OCI-LY7 (cell line): Measurements from ENCODE around the gene SRSF7. TPM values are rescaled to one million over a fixed set of nuclear protein-coding genes. Genes with fewer than 3 reads are reported as not detected.

Experiments
- BruUV-seq: library from RNA; stranded (reverse); fragments of 400-500 nt; replicated peaks from 2 replicates; lab custom pipeline; 2021; lab: Mats Ljungman, UMichigan
- CTCF ChIA-PET: fragments of 300-600 bp; sonication (Branson Sonifier 250); formaldehyde crosslinking; loops from one replicate; lab custom pipeline; 2022; ENCODE audit warnings: antibody characterized with exemption; ENCODE audit not compliant: unreplicated experiment; lab: Charles Lee
- POLR2A ChIA-PET: fragments of 300-600 bp; sonication (Branson Sonifier 250); formaldehyde crosslinking; loops from one replicate; lab custom pipeline; 2022; ENCODE audit warnings: antibody characterized with exemption; lab: Charles Lee
- DNase-seq: peaks from one replicate; pipeline ENCODE4 v3.0.0-alpha.2; 2015; ENCODE audit warnings: low spot score
- H2AFZ ChIP-seq: fragments of 200-600 bp; sonication (generic), shearing (Covaris generic); 2 replicates; pipeline ENCODE4 v1.6.1; 2014; ENCODE audit warnings: mild to moderate bottlenecking, antibody characterized with exemption, low read length, moderate library complexity
- H3K27ac ChIP-seq: fragments of 200-600 bp; sonication (generic); 2 replicates; pipeline ENCODE4 v1.5.1; 2014; ENCODE audit warnings: mixed run types, low read depth, mild to moderate bottlenecking, moderate library complexity, low read length, inconsistent platforms; ENCODE audit not compliant: poor library complexity, severe bottlenecking
- H3K36me3 ChIP-seq: fragments of 200-600 bp; sonication (generic); 2 replicates; pipeline ENCODE4 v1.6.1; 2014; ENCODE audit warnings: mild to moderate bottlenecking, antibody characterized with exemption, low read length, moderate library complexity, mixed read lengths; ENCODE audit not compliant: insufficient read depth
- H3K4me1 ChIP-seq: fragments of 200-600 bp; sonication (generic); 2 replicates; pipeline ENCODE4 v1.5.1; 2014; ENCODE audit warnings: mild to moderate bottlenecking, low read length; ENCODE audit not compliant: insufficient read depth, poor library complexity, severe bottlenecking
- H3K4me2 ChIP-seq: fragments of 200-600 bp; sonication (generic); 2 replicates; pipeline ENCODE4 v1.6.1; 2014; ENCODE audit warnings: mild to moderate bottlenecking, low read length
- H3K4me3 ChIP-seq: fragments of 200-600 bp; sonication (generic); 2 replicates; pipeline ENCODE4 v1.5.1; 2014; ENCODE audit warnings: mild to moderate bottlenecking, low read depth, low read length; ENCODE audit not compliant: poor library complexity, severe bottlenecking
- H3K79me2 ChIP-seq: fragments of 200-600 bp; sonication (generic); 2 replicates; pipeline ENCODE4 v1.6.1; 2016; ENCODE audit warnings: low read depth, mild to moderate bottlenecking, low read length, moderate library complexity, mixed read lengths; ENCODE audit not compliant: insufficient read depth
- H3K9me2 ChIP-seq: fragments of 200-600 bp; sonication (generic); 2 replicates; pipeline ENCODE4 v1.6.1; 2016; ENCODE audit warnings: mild to moderate bottlenecking, low read length, mixed read lengths; ENCODE audit not compliant: insufficient read depth
- H3K9me3 ChIP-seq: fragments of 200-600 bp; sonication (generic); 2 replicates; pipeline ENCODE4 v1.6.1; 2014; ENCODE audit warnings: mild to moderate bottlenecking, mixed run types, low read length, mixed read lengths
- H4K20me1 ChIP-seq: fragments of 200-600 bp; sonication (generic); 2 replicates; pipeline ENCODE4 v1.6.1; 2014; ENCODE audit warnings: mild to moderate bottlenecking, antibody characterized with exemption, low read length, moderate library complexity, mixed read lengths; ENCODE audit not compliant: insufficient read depth
- CTCF ChIP-seq: fragments of 200-600 bp; sonication (generic); conservative IDR thresholded peaks from 2 replicates; pipeline ENCODE4 v1.5.1; 2014; ENCODE audit warnings: mild to moderate bottlenecking, antibody characterized with exemption, low read length, moderate library complexity, mixed read lengths
- EZH2phosphoT487 ChIP-seq: fragments of 200-600 bp; sonication (generic); IDR thresholded peaks from 2 replicates; pipeline ENCODE4 v1.6.1; 2018; ENCODE audit warnings: low read depth, borderline replicate concordance, mild to moderate bottlenecking, mixed run types, antibody characterized with exemption, low read length, moderate library complexity, mixed read lengths
- intact Hi-C: fragments of 100-400 bp; cut with micrococcal nuclease; formaldehyde crosslinking; loops from one replicate; pipeline ENCODE4 v1.10.0; 2022; ENCODE audit not compliant: unreplicated experiment
- total RNA-seq, 2 experiments: library from RNA; depleted of rRNA in 1 of 2; stranded (reverse); fragments of >200 nt in 1 of 2; shearing (Covaris generic) in 1 of 2; gene quantifications; 2 replicates each; pipeline ENCODE4 v1.2.3, GENCODE V29; 2014 to 2022

Gene SRSF7
- total RNA-seq, 2 experiments from 2014 or later = 320 to 337 TPM

- intact Hi-C loops = no loop called here
These were observed 23.5 kb downstream of the SRSF7 start for GRCh38 chr2:38727661-38728060.

GRCh38 chr2:38723173-38723572 lies 28.0 kb downstream of the SRSF7 start:
- Histone ChIP-seq H3K9me3 (no peaks in the 10 kb centered on the region), H3K79me2 (no peaks in the 10 kb centered on the region), H2AFZ (no peak overlapping the region), H3K4me2 (peak overlapping the region; percentile 55; the same call in 1 of the 2 replicates), H3K27ac (no peak overlapping the region), H3K4me3 (no peak overlapping the region), H3K4me1 (peaks cover 20% of the 10 kb centered on the region), H3K36me3 (no peaks in the 10 kb centered on the region), H4K20me1 (no peaks in the 10 kb centered on the region), H3K9me2 (no peaks in the 10 kb centered on the region)
- BruUV-seq = no TSS peak
- ChIA-PET CTCF (interaction anchor here (1.6 to 2.7 kb wide), 2 partner anchors 142 to 158 kb away, joined by 3 to 9 read pairs; no protein-coding TSS in a partner anchor), POLR2A (interaction anchor here (0.8 to 1.0 kb wide), 3 partner anchors 125 to 191 kb away, joined by 3 read pairs; no protein-coding TSS in a partner anchor)
- no peak for TF ChIP-seq CTCF
- TF ChIP-seq EZH2phosphoT487 = no peak
- no peak for DNase-seq
- intact Hi-C loops = no loop called here

More at GRCh38 chr2:38727661-38728060, 23.5 kb downstream of the SRSF7 start:
- Histone ChIP-seq H3K79me2 (no peaks in the 10 kb centered on the region), H3K4me2 (no peak overlapping the region), H4K20me1 (no peaks in the 10 kb centered on the region), H3K9me2 (no peaks in the 10 kb centered on the region), H3K4me1 (peaks cover 23% of the 10 kb centered on the region), H2AFZ (no peak overlapping the region), H3K9me3 (no peaks in the 10 kb centered on the region), H3K36me3 (peaks cover 5% of the 10 kb centered on the region; the same call in 1 of the 2 replicates), H3K4me3 (no peak overlapping the region), H3K27ac (no peak overlapping the region)
- CTCF ChIA-PET = no interaction called here
- POLR2A ChIA-PET = interaction anchor here (0.7 kb wide), 1 partner anchor 189 kb away, joined by 3 read pairs; no protein-coding TSS in a partner anchor
- no TSS peak for BruUV-seq
- DNase-seq = no peak
- TF ChIP-seq CTCF (no peak), EZH2phosphoT487 (no peak)

GRCh38 chr2:38722271-38723061 lies 28.7 kb downstream of the SRSF7 start:
- Histone ChIP-seq H3K9me2 (no peaks in the 10 kb centered on the region), H3K4me2 (peak overlapping the region; percentile 55), H3K36me3 (no peaks in the 10 kb centered on the region), H3K4me1 (peaks cover 20% of the 10 kb centered on the region), H3K9me3 (no peaks in the 10 kb centered on the region), H3K4me3 (no peak overlapping the region), H3K79me2 (no peaks in the 10 kb centered on the region), H3K27ac (no peak overlapping the region), H2AFZ (no peak overlapping the region), H4K20me1 (no peaks in the 10 kb centered on the region)
- CTCF ChIA-PET = interaction anchor here (1.6 to 2.7 kb wide), 2 partner anchors 141 to 157 kb away, joined by 3 to 9 read pairs; no protein-coding TSS in a partner anchor
- BruUV-seq = no TSS peak
- intact Hi-C loops = no loop called here
- peak; percentile 47 for DNase-seq
- POLR2A ChIA-PET = interaction anchor here (0.6 to 1.6 kb wide), 3 partner anchors 122 to 195 kb away, joined by 3 to 4 read pairs (median 3); no protein-coding TSS in a partner anchor
- TF ChIP-seq EZH2phosphoT487 (no peak), CTCF (peak; percentile 52)
